ENCODE results near the gene LAMC1.

Gene LAMC1

GRCh38 chr1:183000167-183000962 is 22.9 kb upstream of the LAMC1 start:
- in situ Hi-C loops (cut with HindIII; ENCODE audit: low pct_unique_long_range_greater_than_20kb, low sequenced_read_pairs): no loop called here
- no peak for DNase-seq (ENCODE audit: low read depth in 1 of 2, low spot score in 1 of 2)
- no peak for TF ChIP-seq JUND (IDR thresholded peaks at IDR 0.05; ENCODE audit: low read depth)

- no peak for TF ChIP-seq JUND (IDR thresholded peaks at IDR 0.05; ENCODE audit: low read depth)
These were observed 21.0 kb upstream of the LAMC1 start for GRCh38 chr1:183002267-183002666.

GRCh38 chr1:183002797-183003196 is 20.4 kb upstream of the LAMC1 start:
- no peak for DNase-seq (ENCODE audit: low read depth in 1 of 2, low spot score in 1 of 2)
- TF ChIP-seq JUND (IDR thresholded peaks at IDR 0.05; ENCODE audit: low read depth): no peak
- in situ Hi-C loops (cut with HindIII; ENCODE audit: low pct_unique_long_range_greater_than_20kb, low sequenced_read_pairs): no loop called here

More at GRCh38 chr1:183002267-183002666, 21.0 kb upstream of the LAMC1 start:
- in situ Hi-C loops (cut with HindIII; ENCODE audit: low pct_unique_long_range_greater_than_20kb, low sequenced_read_pairs): no loop called here
- DNase-seq (ENCODE audit: low read depth in 1 of 2, low spot score in 1 of 2): no peak

GRCh38 chr1:183003203-183003602 is 20.0 kb upstream of the LAMC1 start:
- no peak for TF ChIP-seq JUND (IDR thresholded peaks at IDR 0.05; ENCODE audit: low read depth)
- in situ Hi-C loops (cut with HindIII; ENCODE audit: low pct_unique_long_range_greater_than_20kb, low sequenced_read_pairs): no loop called here
- no peak for DNase-seq (ENCODE audit: low read depth in 1 of 2, low spot score in 1 of 2)

- DNase-seq (ENCODE audit: low read depth in 1 of 2, low spot score in 1 of 2): no peak
- in situ Hi-C loops (cut with HindIII; ENCODE audit: low pct_unique_long_range_greater_than_20kb, low sequenced_read_pairs): no loop called here
- no peak for TF ChIP-seq JUND (IDR thresholded peaks at IDR 0.05; ENCODE audit: low read depth)
These were observed 19.1 kb upstream of the LAMC1 start for GRCh38 chr1:183004141-183004540.

- no peak for TF ChIP-seq JUND (IDR thresholded peaks at IDR 0.05; ENCODE audit: low read depth)
- in situ Hi-C loops (cut with HindIII; ENCODE audit: low pct_unique_long_range_greater_than_20kb, low sequenced_read_pairs): no loop called here
These were observed 11.4 kb upstream of the LAMC1 start for GRCh38 chr1:183011859-183012258.

GRCh38 chr1:183012301-183012994 is 10.8 kb upstream of the LAMC1 start:
- no peak for DNase-seq (ENCODE audit: low read depth in 1 of 2, low spot score in 1 of 2)
- TF ChIP-seq JUND (IDR thresholded peaks at IDR 0.05; ENCODE audit: low read depth): no peak
- in situ Hi-C loops (cut with HindIII; ENCODE audit: low pct_unique_long_range_greater_than_20kb, low sequenced_read_pairs): no loop called here

More at GRCh38 chr1:183011859-183012258, 11.4 kb upstream of the LAMC1 start:
- no peak for DNase-seq (ENCODE audit: low read depth in 1 of 2, low spot score in 1 of 2)

GRCh38 chr1:183019139-183019740 is 4.0 kb upstream of the LAMC1 start:
- no peak for DNase-seq (ENCODE audit: low read depth in 1 of 2, low spot score in 1 of 2)
- in situ Hi-C loops (cut with HindIII; ENCODE audit: low pct_unique_long_range_greater_than_20kb, low sequenced_read_pairs): no loop called here
- no peak for TF ChIP-seq JUND (IDR thresholded peaks at IDR 0.05; ENCODE audit: low read depth)

- no peak for TF ChIP-seq JUND (IDR thresholded peaks at IDR 0.05; ENCODE audit: low read depth)
- in situ Hi-C loops (cut with HindIII; ENCODE audit: low pct_unique_long_range_greater_than_20kb, low sequenced_read_pairs): no loop called here
- DNase-seq (ENCODE audit: low read depth in 1 of 2, low spot score in 1 of 2): peak in 1 of 2 experiments; percentile 73
These were observed 3.4 kb upstream of the LAMC1 start for GRCh38 chr1:183019860-183020259.

GRCh38 chr1:183021405-183022201 is 1.6 kb upstream of the LAMC1 start:
- in situ Hi-C loops (cut with HindIII; ENCODE audit: low pct_unique_long_range_greater_than_20kb, low sequenced_read_pairs): no loop called here
- no peak for TF ChIP-seq JUND (IDR thresholded peaks at IDR 0.05; ENCODE audit: low read depth)
- no peak for DNase-seq (ENCODE audit: low read depth in 1 of 2, low spot score in 1 of 2)

GRCh38 chr1:183022202-183023145 is 746 bp upstream of the LAMC1 start:
- no peak for TF ChIP-seq JUND (IDR thresholded peaks at IDR 0.05; ENCODE audit: low read depth)
- in situ Hi-C loops (cut with HindIII; ENCODE audit: low pct_unique_long_range_greater_than_20kb, low sequenced_read_pairs): no loop called here
- DNase-seq (ENCODE audit: low read depth in 1 of 2, low spot score in 1 of 2): peak; percentile 64 to 86
